Measurements from ENCODE around the gene CUEDC1. TPM values are rescaled to one million over a fixed set of nuclear protein-coding genes. Genes with fewer than 3 reads are reported as not detected.
A peak's percentile ranks its signal among the peaks of the same experiment; 100 is the strongest.
"Not testable (repeated sequence)": the region's sequence is repeated elsewhere in the genome, so short reads cannot be mapped to it uniquely, and the experiment has no call there.

Gene CUEDC1
- total RNA-seq, 4 donors from 2014 or later: 20.2 to 27.3 (median 24.6) TPM

DNA sequence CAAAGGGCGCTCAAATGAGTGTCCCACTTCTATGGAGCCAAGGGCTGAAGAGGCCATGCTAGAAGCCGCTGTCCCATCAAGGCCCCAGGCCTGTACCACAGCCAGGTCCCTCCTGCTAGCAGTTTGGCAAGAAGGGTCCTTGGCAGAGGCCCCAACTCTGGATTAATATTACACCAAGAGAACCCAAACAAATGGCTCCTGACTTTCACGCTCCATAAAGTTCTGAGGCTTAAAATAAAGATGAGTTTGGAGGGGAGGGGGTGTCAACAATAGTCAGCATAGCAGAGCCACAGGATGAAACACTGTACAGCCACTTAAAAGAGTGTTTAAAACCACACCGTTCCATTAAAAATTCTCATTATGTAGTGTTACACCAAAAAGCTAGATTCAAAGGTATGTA lies 30.5 kb downstream of the CUEDC1 start:
- H3K27ac ChIP-seq: peak overlapping the region; percentile 76 to 91 (median 88)
- H3K27me3 ChIP-seq: no peaks in the 10 kb centered on the region
- in situ Hi-C loops (cut with MboI; ENCODE audit: low pct_ligation_motif_present in 1 of 4, low pct_unique_long_range_greater_than_20kb in 1 of 4, low sequenced_read_pairs in 3 of 4): no loop called here
- intact Hi-C loops (cut with DNase I; ENCODE audit: low total_unique reads): no loop called here
- 71 to 75% methylated on average over 1 to 4 of the region's 4 CpGs for WGBS, 2 donors (ENCODE audit: low coverage in 1 of 2)
- TF ChIP-seq, protein P1, sequence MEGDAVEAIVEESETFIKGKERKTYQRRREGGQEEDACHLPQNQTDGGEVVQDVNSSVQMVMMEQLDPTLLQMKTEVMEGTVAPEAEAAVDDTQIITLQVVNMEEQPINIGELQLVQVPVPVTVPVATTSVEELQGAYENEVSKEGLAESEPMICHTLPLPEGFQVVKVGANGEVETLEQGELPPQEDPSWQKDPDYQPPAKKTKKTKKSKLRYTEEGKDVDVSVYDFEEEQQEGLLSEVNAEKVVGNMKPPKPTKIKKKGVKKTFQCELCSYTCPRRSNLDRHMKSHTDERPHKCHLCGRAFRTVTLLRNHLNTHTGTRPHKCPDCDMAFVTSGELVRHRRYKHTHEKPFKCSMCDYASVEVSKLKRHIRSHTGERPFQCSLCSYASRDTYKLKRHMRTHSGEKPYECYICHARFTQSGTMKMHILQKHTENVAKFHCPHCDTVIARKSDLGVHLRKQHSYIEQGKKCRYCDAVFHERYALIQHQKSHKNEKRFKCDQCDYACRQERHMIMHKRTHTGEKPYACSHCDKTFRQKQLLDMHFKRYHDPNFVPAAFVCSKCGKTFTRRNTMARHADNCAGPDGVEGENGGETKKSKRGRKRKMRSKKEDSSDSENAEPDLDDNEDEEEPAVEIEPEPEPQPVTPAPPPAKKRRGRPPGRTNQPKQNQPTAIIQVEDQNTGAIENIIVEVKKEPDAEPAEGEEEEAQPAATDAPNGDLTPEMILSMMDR (IDR thresholded peaks at IDR 0.05): no peak
- no peak for TF ChIP-seq POLR2AphosphoS5 (IDR thresholded peaks at IDR 0.05)
- no peak for TF ChIP-seq POLR2A (IDR thresholded peaks at IDR 0.05)
- no peak for TF ChIP-seq EP300 (IDR thresholded peaks at IDR 0.05; ENCODE audit: low read depth)
- no peaks in the 10 kb centered on the region for H3K9me3 ChIP-seq
- H3K4me3 ChIP-seq: no peak overlapping the region
- H3K4me1 ChIP-seq: peaks cover 51 to 83% (median 53%) of the 10 kb centered on the region in 4 donors
- DNase-seq: no peak
- H3K36me3 ChIP-seq: no peaks in the 10 kb centered on the region

DNA sequence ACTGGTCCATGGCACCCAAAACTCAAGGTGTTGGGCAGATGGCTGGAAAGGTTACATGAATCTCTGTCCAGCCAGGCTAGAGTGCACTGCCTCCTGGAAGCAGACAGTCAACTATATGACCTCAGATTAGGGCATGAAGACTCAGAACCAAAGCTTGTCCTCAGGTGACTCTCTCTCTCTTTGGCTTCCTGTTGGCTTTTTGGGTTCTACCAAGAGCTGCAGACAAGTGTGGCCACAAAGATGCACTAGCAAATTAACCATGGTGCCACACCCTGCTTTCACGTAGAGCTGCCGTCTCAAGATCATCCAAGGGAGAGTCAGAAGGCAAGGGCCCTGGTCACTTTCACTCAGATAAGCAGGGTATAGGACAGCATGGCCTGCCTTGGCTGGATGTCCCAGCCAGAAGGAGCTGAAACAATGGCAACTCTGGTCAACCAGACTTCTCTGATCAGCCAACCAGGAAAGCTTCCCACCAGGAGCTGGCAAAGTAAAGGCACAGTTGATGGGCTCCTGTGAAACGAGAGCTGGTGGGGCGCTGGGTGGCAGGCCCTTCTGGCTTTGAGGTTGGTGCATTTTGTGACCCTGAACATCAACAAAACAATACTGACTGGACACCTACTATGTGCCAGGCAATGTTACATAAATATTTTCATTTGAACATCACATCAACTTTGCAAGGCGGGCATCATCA lies 31.9 kb downstream of the CUEDC1 start:
- H3K4me3 ChIP-seq: no peak overlapping the region
- TF ChIP-seq POLR2A (IDR thresholded peaks at IDR 0.05) (no peak), EP300 (IDR thresholded peaks at IDR 0.05; ENCODE audit: low read depth) (no peak), POLR2AphosphoS5 (IDR thresholded peaks at IDR 0.05) (no peak)
- TF ChIP-seq, protein P1 (IDR thresholded peaks at IDR 0.05): no peak
- peaks cover 51 to 81% (median 53%) of the 10 kb centered on the region in 4 donors for H3K4me1 ChIP-seq
- DNase-seq: no peak
- peak overlapping the region; percentile 86 to 91 (median 88) for H3K27ac ChIP-seq
- H3K36me3 ChIP-seq: no peaks in the 10 kb centered on the region
- intact Hi-C loops (cut with DNase I; ENCODE audit: low total_unique reads): no loop called here
- H3K27me3 ChIP-seq: no peaks in the 10 kb centered on the region
- 79 to 100% methylated on average over 1 to 5 of the region's 5 CpGs for WGBS, 2 donors (ENCODE audit: low coverage in 1 of 2)
- H3K9me3 ChIP-seq: no peaks in the 10 kb centered on the region
- in situ Hi-C loops (cut with MboI; ENCODE audit: low pct_ligation_motif_present in 1 of 4, low pct_unique_long_range_greater_than_20kb in 1 of 4, low sequenced_read_pairs in 3 of 4): no loop called here

DNA sequence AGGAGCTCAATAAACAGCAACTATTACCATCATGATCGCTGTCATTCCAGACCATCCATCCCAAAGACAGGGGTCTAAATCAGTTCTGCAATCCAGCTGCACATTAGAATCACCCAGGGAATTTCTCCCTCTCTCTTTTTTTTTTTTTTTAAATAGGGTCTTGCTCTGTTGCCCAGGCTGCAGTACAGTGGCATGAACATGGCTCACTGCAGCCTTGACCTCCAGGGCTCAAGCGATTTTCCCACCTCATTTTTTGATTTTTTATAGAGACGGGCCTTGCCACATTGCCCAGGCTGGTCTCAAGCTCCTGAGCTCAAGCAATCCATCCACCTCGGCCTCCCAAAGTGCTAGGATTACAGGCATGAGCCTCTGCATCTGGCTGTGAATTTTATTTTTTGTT lies 32.5 kb downstream of the CUEDC1 start:
- WGBS, 2 donors (ENCODE audit: low coverage in 1 of 2): 93% methylated on average over 3 to 4 of the region's 4 CpGs
- H3K27ac ChIP-seq: peak overlapping the region; percentile 86 to 91 (median 88)
- peaks cover 53 to 81% (median 56%) of the 10 kb centered on the region in 4 donors for H3K4me1 ChIP-seq

DNA sequence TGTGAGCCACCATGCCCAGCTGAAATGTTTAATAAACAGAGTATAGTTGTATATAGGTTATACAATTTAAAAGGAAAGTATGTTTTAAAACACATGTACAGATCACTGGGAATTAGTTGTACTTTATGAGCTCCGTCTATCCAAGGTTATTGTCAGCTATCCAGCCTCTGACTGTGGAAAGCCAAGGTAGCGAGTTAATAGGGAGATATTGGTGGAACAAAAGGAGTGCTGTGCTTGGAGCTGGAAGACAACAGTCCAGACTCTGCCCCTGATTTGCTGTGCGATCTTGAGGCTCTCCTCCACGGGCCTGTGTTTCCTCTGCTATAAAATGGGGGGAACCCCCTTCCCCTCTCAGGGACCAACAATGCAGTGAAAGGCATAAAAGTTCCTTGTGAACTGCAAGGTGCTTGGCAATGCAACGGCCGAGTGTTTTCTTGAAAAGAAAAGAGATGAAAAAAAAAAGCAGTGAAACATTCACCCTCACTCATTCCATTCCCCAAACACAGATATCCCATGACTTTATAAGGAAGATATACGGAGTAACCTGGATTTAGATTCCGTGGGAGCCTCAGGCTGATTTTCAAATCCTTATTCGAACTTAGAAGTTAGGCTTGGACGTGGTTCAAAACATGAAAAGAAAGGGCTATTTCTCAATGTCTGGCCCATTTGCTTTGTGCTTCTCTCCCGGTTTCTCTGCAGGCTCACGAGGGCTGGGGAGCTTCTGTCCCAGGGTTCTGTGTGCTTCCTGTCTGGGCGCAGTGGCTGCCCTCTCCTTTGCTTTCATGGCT lies 34.1 kb downstream of the CUEDC1 start:
- Histone ChIP-seq H3K4me1 (peaks cover 43 to 79% (median 52%) of the 10 kb centered on the region in 4 donors), H3K27ac (peak overlapping the region; percentile 86 to 91 (median 88)), H3K36me3 (no peaks in the 10 kb centered on the region), H3K4me3 (no peak overlapping the region), H3K9me3 (no peaks in the 10 kb centered on the region), H3K27me3 (no peaks in the 10 kb centered on the region)
- in situ Hi-C loops (cut with MboI; ENCODE audit: low pct_ligation_motif_present in 1 of 4, low pct_unique_long_range_greater_than_20kb in 1 of 4, low sequenced_read_pairs in 3 of 4): no loop called here
- intact Hi-C loops (cut with DNase I; ENCODE audit: low total_unique reads): no loop called here
- no peak for DNase-seq
- peak in 1 of 3 donors; percentile 17 for TF ChIP-seq POLR2AphosphoS5 (IDR thresholded peaks at IDR 0.05)
- TF ChIP-seq, protein P1 (IDR thresholded peaks at IDR 0.05): no peak
- 24 to 29% methylated on average over 10 to 13 of the region's 13 CpGs for WGBS, 2 donors (ENCODE audit: low coverage in 1 of 2)

More for the DNA sequence above, 32.5 kb downstream of the CUEDC1 start:
- H3K36me3 ChIP-seq; H3K4me3 ChIP-seq; H3K27me3 ChIP-seq; in situ Hi-C loops (cut with MboI; ENCODE audit: low pct_ligation_motif_present in 1 of 4, low pct_unique_long_range_greater_than_20kb in 1 of 4, low sequenced_read_pairs in 3 of 4); H3K9me3 ChIP-seq; DNase-seq; intact Hi-C loops (cut with DNase I; ENCODE audit: low total_unique reads): not testable (repeated sequence)

Measured in transverse colon (tissue), 4 donors.